Tibial nerve (tissue), 4 donors: ENCODE measurements around the gene MLXIPL. TPM values are rescaled to one million over a fixed set of nuclear protein-coding genes. Genes with fewer than 3 reads are reported as not detected.
"Not testable (repeated sequence)": the region's sequence is repeated elsewhere in the genome, so short reads cannot be mapped to it uniquely, and the experiment has no call there.

ENCODE experiments used
- DNase-seq, 2 donors: peaks; one replicate each; pipeline ENCODE4 v3.0.0-alpha.2; 2019; ENCODE audit warnings: low spot score in 2 of 2
- H3K27ac ChIP-seq, 4 donors: fragments of 200-600 bp; sonication (generic) in 3 of 4; one replicate each; pipeline ENCODE4 v1.5.1; 2017 to 2019; ENCODE audit warnings: mild to moderate bottlenecking in 1 of 4
- H3K27me3 ChIP-seq, 2 donors: fragments of 200-600 bp; sonication (generic) in 1 of 2; one replicate each; pipeline versions ENCODE4 v1.5.1 to v1.6.0; 2017 to 2019
- H3K36me3 ChIP-seq, 3 donors: fragments of 200-600 bp; sonication (generic); one replicate each; pipeline ENCODE4 v1.5.1; 2018 to 2019
- H3K4me1 ChIP-seq, 4 donors: fragments of 200-600 bp; sonication (generic) in 3 of 4; one replicate each; pipeline ENCODE4 v1.5.1; 2017 to 2019
- H3K4me3 ChIP-seq, 4 donors: fragments of 200-600 bp; sonication (generic) in 3 of 4; one replicate each; pipeline ENCODE4 v1.5.1; 2017 to 2019; ENCODE audit warnings: mild to moderate bottlenecking in 1 of 4, moderate library complexity in 1 of 4
- H3K9me3 ChIP-seq, 4 donors: fragments of 200-600 bp; sonication (generic) in 3 of 4; one replicate each; pipeline ENCODE4 v1.5.1; 2017 to 2019
- CTCF ChIP-seq, 5 experiments: fragments of 200-600 bp in 3 of 5; fragments of 450-650 bp in 2 of 5; sonication (generic) in 3 of 5; IDR thresholded peaks; one replicate each; pipeline ENCODE4 v1.5.1; 2016 to 2019; ENCODE audit warnings: antibody characterized with exemption in 5 of 5, mild to moderate bottlenecking in 3 of 5, moderate library complexity in 2 of 5
- EP300 ChIP-seq, 2 donors: sonication (generic); formaldehyde crosslinking; IDR thresholded peaks; one replicate each; pipeline ENCODE4 v1.6.1; 2017; ENCODE audit warnings: antibody characterized with exemption in 2 of 2, mild to moderate bottlenecking in 1 of 2
- POLR2A ChIP-seq, 2 donors: fragments of 450-650 bp; IDR thresholded peaks; one replicate each; pipeline ENCODE4 v1.6.1; 2017; ENCODE audit warnings: antibody characterized with exemption in 2 of 2, mild to moderate bottlenecking in 2 of 2, moderate library complexity in 2 of 2
- WGBS, 2 donors: methylation state at CpG; one replicate each; pipeline ENCODE4 v1.1.5; 2018; 5-methylcytosine and 5-hydroxymethylcytosine counted together
- total RNA-seq, 4 donors: library from RNA; depleted of rRNA; stranded (reverse); fragments of >200 nt; gene quantifications; one replicate each; pipeline ENCODE4 v1.1.0, GENCODE V29; 2016

The MLXIPL gene
- total RNA-seq, 4 donors from 2014 or later, result 16.2 to 83.5 (median 59.6) TPM

- Histone ChIP-seq H3K27me3 (no peaks in the 10 kb centered on the region), H3K27ac (peak within 1 kb of the TSS; percentile 98 to 100 (median 100)), H3K9me3 (no peaks in the 10 kb centered on the region), H3K4me3 (peak within 1 kb of the TSS; percentile 79 to 95 (median 91)), H3K36me3 (peaks cover 0 to 18% (median 0%) of the 10 kb centered on the region in 3 donors), H3K4me1 (peaks cover 0 to 35% (median 16%) of the 10 kb centered on the region in 4 donors)
- 8 to 11% methylated on average over 40 to 42 of the region's 83 CpGs for WGBS, 2 donors
- TF ChIP-seq CTCF (IDR thresholded peaks at IDR 0.05) (peak in 1 of 5 experiments; percentile 37), EP300 (IDR thresholded peaks at IDR 0.05) (peak in 1 of 2 donors; percentile 65), POLR2A (IDR thresholded peaks at IDR 0.05) (peak; percentile 40 to 66)
- peak; percentile 31 to 37 for DNase-seq
Observed at GRCh38 chr7:73557397-73558257, 66.7 kb downstream of the MLXIPL start, which contains the start of gene BCL7B. BCL7B (minus strand) TSS chr7:73557690; CDS start chr7:73557578, 112 bp downstream.

GRCh38 chr7:73557108-73557396, 67.3 kb downstream of the MLXIPL start:
- no peaks in the 10 kb centered on the region for H3K27me3 ChIP-seq
- peak in 1 of 2 donors; percentile 72 for TF ChIP-seq EP300 (IDR thresholded peaks at IDR 0.05)
- TF ChIP-seq POLR2A (IDR thresholded peaks at IDR 0.05), result no peak

GRCh38 chr7:73556208-73557107, 67.9 kb downstream of the MLXIPL start:
- peaks cover 0 to 29% (median 4%) of the 10 kb centered on the region in 3 donors for H3K36me3 ChIP-seq
- H3K27me3 ChIP-seq, result no peaks in the 10 kb centered on the region
- no peaks in the 10 kb centered on the region for H3K9me3 ChIP-seq
- TF ChIP-seq POLR2A (IDR thresholded peaks at IDR 0.05) (peak in 1 of 2 donors; percentile 16), CTCF (IDR thresholded peaks at IDR 0.05) (no peak), EP300 (IDR thresholded peaks at IDR 0.05) (no peak)
- peaks cover 0 to 35% (median 16%) of the 10 kb centered on the region in 4 donors for H3K4me1 ChIP-seq
- H3K27ac ChIP-seq, result peak overlapping the region; percentile 98 to 100 (median 100)
- H3K4me3 ChIP-seq, result peak overlapping the region; percentile 79 to 95 (median 91)
- DNase-seq, result no peak
- WGBS, 2 donors, result 14 to 18% methylated on average over 28 of the region's 28 CpGs

More at GRCh38 chr7:73557108-73557396, 67.3 kb downstream of the MLXIPL start:
- Histone ChIP-seq H3K4me3 (peak overlapping the region; percentile 79 to 95 (median 91)), H3K4me1 (peaks cover 0 to 35% (median 16%) of the 10 kb centered on the region in 4 donors), H3K9me3 (no peaks in the 10 kb centered on the region), H3K36me3 (peaks cover 0 to 24% (median 0%) of the 10 kb centered on the region in 3 donors), H3K27ac (peak overlapping the region; percentile 98 to 100 (median 100))
- WGBS, 2 donors, result 1% methylated on average over 14 to 30 of the region's 36 CpGs
- peak; percentile 76 to 84 for DNase-seq

- DNase-seq, result no peak
- Histone ChIP-seq H3K9me3 (no peaks in the 10 kb centered on the region), H3K27me3 (no peaks in the 10 kb centered on the region), H3K4me3 (peak overlapping the region in 2 of 4 donors; percentile 93 to 95), H3K27ac (peak overlapping the region in 3 of 4 donors; percentile 100), H3K4me1 (peaks cover 0 to 35% (median 16%) of the 10 kb centered on the region in 4 donors), H3K36me3 (peaks cover 0 to 38% (median 9%) of the 10 kb centered on the region in 3 donors)
- TF ChIP-seq EP300 (IDR thresholded peaks at IDR 0.05), result no peak
- TF ChIP-seq CTCF (IDR thresholded peaks at IDR 0.05), result no peak
- no peak for TF ChIP-seq POLR2A (IDR thresholded peaks at IDR 0.05)
- 40 to 51% methylated on average over 6 of the region's 6 CpGs for WGBS, 2 donors
Observed at GRCh38 chr7:73555411-73555982, 68.8 kb downstream of the MLXIPL start.

GRCh38 chr7:73550093-73550492, 74.2 kb downstream of the MLXIPL start:
- 89 to 95% methylated on average over 5 of the region's 5 CpGs for WGBS, 2 donors

More at GRCh38 chr7:73550093-73550492, 74.2 kb downstream of the MLXIPL start:
- not testable (repeated sequence) for H3K27ac ChIP-seq, H3K4me3 ChIP-seq, H3K9me3 ChIP-seq, DNase-seq, H3K27me3 ChIP-seq
- Histone ChIP-seq H3K4me1 (peaks cover 0 to 28% (median under 1%) of the 10 kb centered on the region in 4 donors), H3K36me3 (peaks cover 0 to 83% (median 9%) of the 10 kb centered on the region in 3 donors)
